ENCODE results near the gene RABEP1. TPM values are rescaled to one million over a fixed set of nuclear protein-coding genes. Genes with fewer than 3 reads are reported as not detected.
"Not testable (repeated sequence)": the region's sequence is repeated elsewhere in the genome, so short reads cannot be mapped to it uniquely, and the experiment has no call there.

RABEP1 gene
- total RNA-seq = 10 to 100 TPM; 58.8 to 59.1 TPM

DNA sequence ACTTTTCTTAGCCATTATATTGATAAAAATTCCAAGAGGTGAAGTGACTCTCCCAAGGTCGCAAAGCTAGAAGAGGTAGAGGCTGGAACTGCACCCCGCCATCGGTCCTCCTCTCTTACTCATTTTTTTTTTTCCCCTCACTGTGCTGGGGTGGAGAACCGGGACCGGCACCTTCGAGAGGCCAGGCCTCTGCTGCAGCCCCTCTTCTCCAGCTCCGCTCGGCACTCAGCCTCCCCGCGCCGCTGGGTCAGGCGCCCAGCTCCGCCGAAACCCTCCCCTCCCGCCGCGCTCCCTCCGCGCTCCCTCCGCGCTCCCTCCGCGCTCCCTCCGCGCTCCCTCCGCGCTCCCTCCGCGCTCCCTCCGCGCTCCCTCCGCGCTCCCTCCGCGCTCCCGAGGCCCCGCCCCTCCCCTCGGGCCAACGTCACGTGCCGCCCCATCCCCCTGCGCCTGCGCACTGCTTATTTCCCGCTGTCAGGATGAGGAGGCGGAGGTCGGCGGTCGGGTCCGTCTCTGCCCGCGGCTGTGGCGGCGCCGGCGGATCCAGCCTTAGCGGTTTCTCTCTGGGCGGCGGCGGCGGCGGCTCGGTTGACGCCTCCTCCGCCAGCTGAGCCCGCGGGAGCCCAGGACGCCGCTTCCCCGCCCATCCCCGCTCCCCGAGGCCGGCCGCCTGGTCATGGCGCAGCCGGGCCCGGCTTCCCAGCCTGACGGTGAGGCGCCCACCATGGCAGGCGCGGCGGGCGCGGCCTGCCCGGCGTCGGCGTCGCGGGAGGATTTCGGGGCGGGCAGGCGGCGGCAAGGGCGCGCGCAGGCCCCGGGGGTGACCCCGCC, at the start of gene RABEP1:
Gene RABEP1 (plus strand): TSS at position 471 of the 828 bp plus-strand sequence. CDS start 203 bp downstream, at position 674.
- POLR2A ChIA-PET = interaction anchor here (0.6 to 0.7 kb wide), 3 partner anchors 11 to 91 kb away, joined by 3 read pairs; partner anchors contain the start of gene ZNF594
- CTCF ChIA-PET = interaction anchor here (0.7 to 1.8 kb wide), 3 partner anchors 16 to 31 kb away, joined by 3 to 7 read pairs (median 3); no protein-coding TSS in a partner anchor

DNA sequence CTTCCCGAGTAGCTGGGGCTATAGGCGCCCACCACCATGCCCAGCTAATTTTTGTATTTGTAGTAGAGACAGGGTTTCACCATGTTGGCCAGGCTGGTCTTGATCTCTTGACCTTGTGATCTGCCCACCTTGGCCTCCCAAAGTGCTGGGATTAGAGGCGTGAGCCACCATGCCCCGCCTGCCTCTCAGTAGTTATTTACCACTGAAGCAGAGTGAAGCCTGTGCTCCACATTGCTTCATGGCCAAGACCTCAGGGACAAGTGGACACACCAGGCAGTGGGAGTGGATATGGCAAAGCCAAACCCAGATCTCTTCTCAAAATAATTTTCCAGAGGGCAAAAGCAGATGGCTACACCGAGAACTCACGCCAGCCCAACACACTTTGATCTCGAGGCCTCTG, 48.6 kb upstream of the RABEP1 start:
- POLR2A ChIA-PET, CTCF ChIA-PET: not testable (repeated sequence)

- ChIA-PET CTCF (interaction anchor here (1.2 to 2.1 kb wide), 2 partner anchors 23 to 37 kb away, joined by 3 to 14 read pairs; no protein-coding TSS in a partner anchor), POLR2A (no interaction called here)
Measured at GRCh38 chr17:5234645-5235576, 47.2 kb upstream of the RABEP1 start, which contains the start of gene SCIMP. Gene SCIMP (minus strand): TSS chr17:5234860. CDS start chr17:5234755, 105 bp downstream.

DNA sequence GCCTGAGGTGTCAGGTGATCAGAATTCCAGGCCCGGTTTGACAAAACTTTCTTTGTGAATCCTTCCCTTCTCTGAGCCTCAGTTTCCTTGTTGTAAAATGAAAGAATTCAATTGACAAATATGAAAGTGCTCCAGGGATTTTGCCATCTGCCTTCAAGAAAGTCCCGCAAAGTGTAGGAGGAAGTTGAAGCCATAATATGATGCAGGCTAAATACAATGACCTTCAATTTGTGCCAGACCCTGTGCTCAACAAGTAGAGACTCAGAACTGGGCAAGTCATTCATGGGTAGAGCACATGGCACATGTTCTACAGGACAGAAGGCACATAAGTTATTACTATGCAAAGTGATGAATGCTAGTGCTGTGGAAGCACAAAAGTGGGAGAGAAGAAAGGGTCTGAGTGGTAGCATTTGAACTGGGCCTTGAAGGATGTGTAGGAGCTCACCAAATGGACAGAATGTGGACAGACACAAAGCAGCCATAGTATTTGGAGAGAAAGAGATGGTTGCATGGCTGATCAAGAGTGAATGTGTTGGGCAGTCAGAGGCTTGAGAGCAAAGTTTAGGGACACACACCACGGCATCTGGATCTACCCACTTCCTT, 45.0 kb upstream of the RABEP1 start:
- ChIA-PET POLR2A (no interaction called here), CTCF (interaction anchor here (0.9 to 2.1 kb wide), 5 partner anchors 10 to 45 kb away, joined by 3 to 14 read pairs (median 5); partner anchors contain the start of gene ZNF594)

GRCh38 chr17:5237541-5238016, 44.5 kb upstream of the RABEP1 start:
- POLR2A ChIA-PET = no interaction called here
- CTCF ChIA-PET = interaction anchor here (0.6 to 1.7 kb wide), 6 partner anchors 11 to 318 kb away, joined by 3 to 7 read pairs (median 3); partner anchors contain the start of gene ZNF594

- CTCF ChIA-PET = interaction anchor here (0.7 to 1.7 kb wide), 5 partner anchors 11 to 61 kb away, joined by 3 to 7 read pairs (median 3); partner anchors contain the start of gene ZNF594
- POLR2A ChIA-PET = no interaction called here
Measured at GRCh38 chr17:5238333-5238732, 43.8 kb upstream of the RABEP1 start.

DNA sequence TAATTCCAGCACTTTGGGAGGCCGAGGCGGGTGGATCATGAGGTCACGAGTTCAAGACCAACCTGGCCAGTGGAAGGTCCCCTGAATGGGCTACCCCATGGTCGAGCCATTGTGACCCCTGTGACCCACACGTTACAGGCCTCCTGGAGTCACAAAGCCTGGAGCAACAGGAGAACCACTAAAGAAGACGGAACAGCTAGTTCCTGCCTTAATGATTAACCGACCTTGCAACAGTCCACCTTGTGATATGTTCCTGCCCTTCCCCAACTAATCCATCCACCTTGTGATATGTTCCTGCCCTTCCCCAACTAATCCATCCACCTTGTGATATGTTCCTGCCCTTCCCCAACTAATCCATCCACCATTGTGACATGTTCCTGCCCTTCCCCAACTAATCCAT, 42.3 kb upstream of the RABEP1 start:
- CTCF ChIA-PET = interaction anchor here (1.2 kb wide), 1 partner anchor 43 kb away, joined by 3 read pairs; no protein-coding TSS in a partner anchor
- POLR2A ChIA-PET = not testable (repeated sequence)

DNA sequence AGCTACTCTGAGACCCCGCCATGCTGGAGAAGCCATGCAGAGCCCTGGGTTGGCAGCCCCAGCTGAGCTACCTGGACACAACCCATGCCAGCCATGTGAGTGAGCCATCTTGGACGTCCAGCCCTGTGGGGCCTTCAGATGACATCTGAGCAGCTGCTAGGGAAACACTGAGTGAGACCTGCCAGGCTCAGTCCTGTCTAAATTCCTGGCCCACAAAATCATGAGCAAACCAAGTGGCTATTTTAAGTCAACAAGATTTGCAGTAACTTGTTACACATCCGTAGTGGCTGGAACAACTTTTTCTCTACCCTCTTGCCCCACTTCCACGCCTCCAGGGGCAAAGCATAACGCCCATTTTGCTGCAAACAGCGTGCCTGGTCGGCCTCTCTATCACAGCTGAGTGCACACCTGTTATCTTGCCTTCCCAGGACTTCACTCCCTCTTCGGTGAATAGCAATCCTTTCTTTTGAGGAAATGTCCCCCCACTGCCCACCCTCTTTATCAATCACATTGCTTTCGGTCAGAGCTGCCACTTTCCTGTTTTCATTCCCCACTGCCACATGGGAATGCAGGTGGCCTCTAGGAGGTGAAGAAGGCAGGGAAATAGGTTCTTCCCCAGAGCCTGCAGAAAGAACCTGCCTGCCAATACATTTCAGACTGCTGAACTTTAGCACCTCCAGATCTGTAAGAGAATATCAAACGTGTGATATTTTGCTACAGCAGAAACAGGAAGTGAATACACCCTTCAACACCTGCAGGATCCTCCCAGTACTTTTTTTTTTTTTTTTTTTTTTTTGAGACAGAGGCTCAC, 40.0 kb upstream of the RABEP1 start:
- POLR2A ChIA-PET = no interaction called here

GRCh38 chr17:5247621-5248020, 34.5 kb upstream of the RABEP1 start:
- POLR2A ChIA-PET = no interaction called here
- CTCF ChIA-PET = interaction anchor here (0.6 to 0.7 kb wide), 2 partner anchors 27 to 130 kb away, joined by 3 read pairs; no protein-coding TSS in a partner anchor

More for the DNA sequence above, 40.0 kb upstream of the RABEP1 start:
- CTCF ChIA-PET = interaction anchor here (1.5 kb wide), 1 partner anchor 50 kb away, joined by 3 read pairs; the partner anchor contains the start of gene ZNF594

DNA sequence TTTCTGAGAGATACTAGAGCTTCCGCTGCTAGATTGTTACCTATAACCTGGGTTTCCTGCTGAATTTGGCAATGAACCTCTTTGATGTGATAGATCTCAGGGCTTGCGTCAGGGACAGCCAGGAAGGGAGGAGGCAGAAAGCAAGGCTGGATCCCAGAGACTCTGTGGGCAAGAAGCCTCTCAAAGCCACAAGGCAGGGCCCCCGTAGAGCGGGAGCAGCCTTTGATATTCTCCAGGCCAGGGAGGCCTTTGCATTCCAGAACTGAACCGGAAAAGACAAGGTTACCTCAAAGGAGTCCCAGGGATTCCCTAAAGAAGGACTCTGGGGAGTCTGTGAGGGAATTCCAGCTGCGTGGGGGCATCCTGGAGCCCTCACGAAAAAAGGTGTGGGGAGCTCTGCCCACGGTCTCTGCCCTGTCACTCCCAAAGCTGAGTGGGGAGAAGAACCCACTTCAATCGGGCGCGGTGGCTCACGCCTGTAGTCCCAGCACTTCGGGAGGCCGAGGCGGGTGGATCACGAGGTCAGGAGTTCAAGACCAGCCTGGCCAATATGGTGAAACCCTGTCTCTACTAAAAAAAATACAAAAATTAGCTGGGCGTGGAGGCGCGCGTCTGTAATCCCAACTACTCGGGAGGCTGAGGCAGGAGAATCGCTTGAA, 33.1 kb upstream of the RABEP1 start:
- ChIA-PET CTCF (interaction anchor here (0.7 to 1.2 kb wide), 10 partner anchors 23 to 400 kb away, joined by 3 to 6 read pairs (median 4); no protein-coding TSS in a partner anchor), POLR2A (no interaction called here)

- CTCF ChIA-PET = interaction anchor here (0.6 to 1.4 kb wide), 7 partner anchors 11 to 400 kb away, joined by 3 to 6 read pairs (median 4); partner anchors contain the start of gene C1QBP
- POLR2A ChIA-PET = interaction anchor here (0.7 kb wide), 1 partner anchor 36 kb away, joined by 3 read pairs; no protein-coding TSS in a partner anchor
Measured at GRCh38 chr17:5249615-5250014, 32.5 kb upstream of the RABEP1 start.

GRCh38 chr17:5254414-5254813, 27.7 kb upstream of the RABEP1 start:
- POLR2A ChIA-PET = interaction anchor here (0.7 kb wide), 1 partner anchor 1433 kb away, joined by 3 read pairs; no protein-coding TSS in a partner anchor

GRCh38 chr17:5254903-5255521, 27.1 kb upstream of the RABEP1 start:
- CTCF ChIA-PET = interaction anchor here (1.1 kb wide), 1 partner anchor 27 kb away, joined by 3 read pairs; no protein-coding TSS in a partner anchor

More at GRCh38 chr17:5254414-5254813, 27.7 kb upstream of the RABEP1 start:
- CTCF ChIA-PET = interaction anchor here (1.1 kb wide), 1 partner anchor 27 kb away, joined by 3 read pairs; no protein-coding TSS in a partner anchor

GRCh38 chr17:5257124-5257523, 25.0 kb upstream of the RABEP1 start:
- CTCF ChIA-PET = no interaction called here
- POLR2A ChIA-PET = no interaction called here

More at GRCh38 chr17:5254903-5255521, 27.1 kb upstream of the RABEP1 start:
- POLR2A ChIA-PET = no interaction called here

- ChIA-PET CTCF (no interaction called here), POLR2A (no interaction called here)
Measured at GRCh38 chr17:5260542-5260941, 21.5 kb upstream of the RABEP1 start.

GRCh38 chr17:5262416-5262991, 19.6 kb upstream of the RABEP1 start:
- ChIA-PET CTCF (no interaction called here), POLR2A (no interaction called here)

All from activated CD8-positive, alpha-beta memory T cell treated with anti-CD3 and anti-CD28 coated beads for 36 hours (primary cell).